Neural progenitor cell (in vitro differentiated cells): Measurements from ENCODE around the gene CHRM3. TPM values are rescaled to one million over a fixed set of nuclear protein-coding genes. Genes with fewer than 3 reads are reported as not detected.

Experiments
- DNase-seq: peaks from one replicate; pipeline ENCODE4 v3.0.0-alpha.2; 2016; ENCODE audit warnings: low spot score
- H2AFZ ChIP-seq: fragments of 200-600 bp; sonication (generic); replicated peaks from 2 replicates; pipeline ENCODE4 v1.6.1; 2016; ENCODE audit warnings: antibody characterized with exemption
- H3F3A ChIP-seq: fragments of 200-600 bp; sonication (generic); 2 replicates; pipeline ENCODE4 v1.6.1; 2016; ENCODE audit warnings: antibody characterized with exemption, low read depth
- H3K27ac ChIP-seq: fragments of 200-600 bp; sonication (generic); 2 replicates; pipeline ENCODE4 v1.5.1; 2016; ENCODE audit warnings: mild to moderate bottlenecking
- H3K27me3 ChIP-seq: fragments of 200-600 bp; sonication (generic); 2 replicates; pipeline ENCODE4 v1.6.1; 2016; ENCODE audit warnings: mild to moderate bottlenecking, moderate library complexity
- H3K36me3 ChIP-seq: fragments of 200-600 bp; sonication (generic); 2 replicates; pipeline ENCODE4 v1.5.1; 2016
- H3K4me1 ChIP-seq: fragments of 200-600 bp; sonication (generic); 2 replicates; pipeline ENCODE4 v1.6.1; 2016; ENCODE audit warnings: mixed run types
- H3K4me2 ChIP-seq: fragments of 200-600 bp; sonication (generic); 2 replicates; pipeline ENCODE4 v1.6.1; 2016
- H3K4me3 ChIP-seq: fragments of 200-600 bp; sonication (generic); 2 replicates; pipeline ENCODE4 v1.5.1; 2016
- H3K79me2 ChIP-seq: fragments of 200-600 bp; sonication (generic); 2 replicates; pipeline ENCODE4 v1.6.1; 2016; ENCODE audit warnings: low read depth
- H3K9ac ChIP-seq: fragments of 200-600 bp; sonication (generic); 2 replicates; pipeline ENCODE4 v1.6.1; 2016
- H3K9me3 ChIP-seq: fragments of 200-600 bp; sonication (generic); 2 replicates; pipeline ENCODE4 v1.5.1; 2016; ENCODE audit warnings: low read depth
- H4K20me1 ChIP-seq: fragments of 200-600 bp; sonication (generic); 2 replicates; pipeline ENCODE4 v1.6.1; 2016; ENCODE audit warnings: low read depth
- H3K27ac Mint-ChIP-seq: 3 replicates; pipeline ENCODE4 v1.8.0; 2021; ENCODE audit warnings: mixed read lengths
- H3K27me3 Mint-ChIP-seq: 2 replicates; pipeline ENCODE4 v1.8.0; 2022; ENCODE audit warnings: low read depth, mild to moderate bottlenecking, inconsistent platforms, moderate library complexity, mixed read lengths; ENCODE audit not compliant: insufficient read depth
- H3K36me3 Mint-ChIP-seq: 3 replicates; pipeline ENCODE4 v1.8.0; 2021; ENCODE audit warnings: mixed read lengths
- H3K4me1 Mint-ChIP-seq: 3 replicates; pipeline ENCODE4 v1.8.0; 2021; ENCODE audit warnings: mixed read lengths
- H3K4me3 Mint-ChIP-seq: 3 replicates; pipeline ENCODE4 v1.8.0; 2021; ENCODE audit warnings: mild to moderate bottlenecking, moderate library complexity, mixed read lengths
- H3K9me3 Mint-ChIP-seq: 3 replicates; pipeline ENCODE4 v1.8.0; 2020; ENCODE audit warnings: mixed read lengths
- EZH2 ChIP-seq: fragments of 200-600 bp; sonication (generic); IDR thresholded peaks from 2 replicates; pipeline ENCODE4 v1.6.1; 2017; ENCODE audit warnings: antibody characterized with exemption, mild to moderate bottlenecking, moderate library complexity
- EZH2phosphoT487 ChIP-seq: fragments of 200-600 bp; sonication (generic); IDR thresholded peaks from 2 replicates; pipeline ENCODE4 v1.6.1; 2017; ENCODE audit warnings: antibody characterized with exemption
- total RNA-seq: library from RNA; depleted of rRNA; stranded (reverse); fragments of >200 nt; gene quantifications from 2 replicates; pipeline ENCODE4 v1.2.3, GENCODE V29; 2015; ENCODE audit warnings: low replicate concordance
- TF ChIP-seq, protein P1 (sequence below): fragments of 200-600 bp; sonication (generic); IDR thresholded peaks from 2 replicates; pipeline ENCODE4 v1.5.1; 2017; ENCODE audit warnings: antibody characterized with exemption, mild to moderate bottlenecking

CHRM3 gene
- total RNA-seq, 1 donor from 2014 or later = 4.5 TPM

DNA sequence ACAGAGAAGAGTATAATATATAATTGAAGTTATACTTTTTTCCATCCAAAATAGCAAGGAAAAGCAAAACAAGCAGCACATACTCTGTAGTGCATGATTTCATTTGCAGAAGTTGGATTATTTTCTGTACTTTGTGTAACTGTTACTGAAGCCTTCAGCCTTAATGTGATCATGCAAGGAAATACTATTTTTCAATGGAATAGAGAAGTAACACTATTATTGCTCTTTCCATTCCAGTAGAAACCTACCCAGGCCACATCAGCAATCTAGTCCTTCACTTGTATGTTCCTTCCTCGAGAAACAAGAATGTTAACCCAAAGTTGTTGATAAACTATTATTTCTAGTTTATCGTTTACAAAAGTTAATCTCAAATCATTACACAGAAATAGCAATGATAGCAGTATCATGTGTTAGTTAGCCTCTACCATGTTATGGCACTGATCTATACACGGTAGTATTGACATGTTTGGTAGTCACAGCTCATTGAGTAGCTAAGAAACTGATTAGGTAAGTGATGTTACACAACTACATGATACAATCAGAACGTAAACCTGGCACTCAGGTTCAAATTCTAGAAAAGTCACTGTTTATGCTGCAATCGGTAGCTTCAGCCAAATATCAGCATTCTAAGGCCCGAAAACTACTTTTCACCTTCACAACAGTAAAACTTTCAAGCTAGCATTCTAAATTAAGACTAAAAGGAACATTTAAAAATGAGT is 37.6 kb upstream of the CHRM3 start:
- Histone ChIP-seq H4K20me1 (no peaks in the 10 kb centered on the region), H2AFZ (no peak overlapping the region), H3K9me3 (no peaks in the 10 kb centered on the region), H3K4me1 (no peaks in the 10 kb centered on the region), H3K79me2 (no peaks in the 10 kb centered on the region), H3K36me3 (no peaks in the 10 kb centered on the region), H3K4me3 (no peak overlapping the region), H3F3A (no peaks in the 10 kb centered on the region), H3K4me2 (no peak overlapping the region), H3K27me3 (no peaks in the 10 kb centered on the region), H3K27ac (no peak overlapping the region), H3K9ac (no peak overlapping the region)
- Mint-ChIP-seq H3K4me3 (no peak overlapping the region), H3K9me3 (no peaks in the 10 kb centered on the region), H3K4me1 (no peaks in the 10 kb centered on the region), H3K36me3 (no peaks in the 10 kb centered on the region), H3K27ac (no peak overlapping the region), H3K27me3 (peaks cover 2% of the 10 kb centered on the region)
- TF ChIP-seq EZH2 (no peak), EZH2phosphoT487 (no peak)
- TF ChIP-seq, protein P1, sequence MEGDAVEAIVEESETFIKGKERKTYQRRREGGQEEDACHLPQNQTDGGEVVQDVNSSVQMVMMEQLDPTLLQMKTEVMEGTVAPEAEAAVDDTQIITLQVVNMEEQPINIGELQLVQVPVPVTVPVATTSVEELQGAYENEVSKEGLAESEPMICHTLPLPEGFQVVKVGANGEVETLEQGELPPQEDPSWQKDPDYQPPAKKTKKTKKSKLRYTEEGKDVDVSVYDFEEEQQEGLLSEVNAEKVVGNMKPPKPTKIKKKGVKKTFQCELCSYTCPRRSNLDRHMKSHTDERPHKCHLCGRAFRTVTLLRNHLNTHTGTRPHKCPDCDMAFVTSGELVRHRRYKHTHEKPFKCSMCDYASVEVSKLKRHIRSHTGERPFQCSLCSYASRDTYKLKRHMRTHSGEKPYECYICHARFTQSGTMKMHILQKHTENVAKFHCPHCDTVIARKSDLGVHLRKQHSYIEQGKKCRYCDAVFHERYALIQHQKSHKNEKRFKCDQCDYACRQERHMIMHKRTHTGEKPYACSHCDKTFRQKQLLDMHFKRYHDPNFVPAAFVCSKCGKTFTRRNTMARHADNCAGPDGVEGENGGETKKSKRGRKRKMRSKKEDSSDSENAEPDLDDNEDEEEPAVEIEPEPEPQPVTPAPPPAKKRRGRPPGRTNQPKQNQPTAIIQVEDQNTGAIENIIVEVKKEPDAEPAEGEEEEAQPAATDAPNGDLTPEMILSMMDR = no peak
- no peak for DNase-seq

DNA sequence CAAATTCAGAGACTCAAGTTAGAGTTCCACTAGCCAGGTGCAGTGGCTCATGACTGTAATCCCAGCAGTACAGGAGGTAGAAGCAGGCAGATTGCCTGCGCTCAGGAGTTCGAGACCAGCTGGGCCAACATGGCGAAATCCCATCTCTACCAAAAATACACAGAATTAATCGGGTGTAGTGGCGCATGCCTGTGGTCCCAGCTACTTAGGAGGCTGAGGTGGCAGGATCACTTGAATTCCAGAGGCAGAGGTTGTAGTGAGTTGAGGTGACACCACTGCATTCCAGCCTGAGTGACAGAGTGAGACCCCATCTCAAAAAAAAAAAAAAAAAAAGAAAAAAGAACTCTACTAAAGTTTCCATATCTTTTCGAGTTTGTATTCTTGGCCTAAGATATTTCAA is 36.7 kb upstream of the CHRM3 start:
- Histone ChIP-seq H3K4me3 (no peak overlapping the region), H3K4me2 (no peak overlapping the region), H3K79me2 (no peaks in the 10 kb centered on the region), H3K9ac (no peak overlapping the region), H4K20me1 (no peaks in the 10 kb centered on the region), H3K27me3 (no peaks in the 10 kb centered on the region), H3K4me1 (no peaks in the 10 kb centered on the region), H3F3A (no peaks in the 10 kb centered on the region), H2AFZ (no peak overlapping the region), H3K27ac (no peak overlapping the region), H3K9me3 (no peaks in the 10 kb centered on the region), H3K36me3 (no peaks in the 10 kb centered on the region)
- no peak overlapping the region for H3K4me3 Mint-ChIP-seq
- no peak for DNase-seq
- no peaks in the 10 kb centered on the region for H3K4me1 Mint-ChIP-seq
- no peak for TF ChIP-seq EZH2
- TF ChIP-seq, protein P1 = no peak
- no peak for TF ChIP-seq EZH2phosphoT487
- H3K27me3 Mint-ChIP-seq = peaks cover 2% of the 10 kb centered on the region
- H3K9me3 Mint-ChIP-seq = no peaks in the 10 kb centered on the region
- H3K27ac Mint-ChIP-seq = no peak overlapping the region
- H3K36me3 Mint-ChIP-seq = no peaks in the 10 kb centered on the region

DNA sequence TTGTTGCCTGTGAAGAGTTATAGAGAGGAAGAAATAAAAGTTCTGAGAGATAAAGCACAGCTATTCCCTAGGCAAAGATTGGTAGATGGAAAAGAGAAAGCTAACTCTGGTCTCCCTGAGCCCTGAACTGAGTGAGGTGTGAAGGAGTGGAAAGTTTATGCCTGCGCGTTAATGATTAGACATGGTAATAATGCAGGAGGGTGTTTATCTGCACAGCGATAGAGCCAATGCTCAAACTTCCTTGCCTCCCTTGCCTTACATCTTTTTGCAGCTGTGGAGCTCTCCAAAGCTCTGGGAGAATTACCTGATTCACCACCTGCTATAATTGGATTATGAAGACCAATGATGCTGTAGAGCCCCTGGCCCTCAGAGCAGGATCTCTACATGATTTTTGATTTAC is 32.8 kb upstream of the CHRM3 start:
- no peak for DNase-seq
- H3K27ac ChIP-seq = no peak overlapping the region
- no peaks in the 10 kb centered on the region for H3K79me2 ChIP-seq
- Mint-ChIP-seq H3K4me3 (no peak overlapping the region), H3K4me1 (no peaks in the 10 kb centered on the region), H3K27me3 (no peaks in the 10 kb centered on the region), H3K27ac (no peak overlapping the region), H3K36me3 (no peaks in the 10 kb centered on the region), H3K9me3 (no peaks in the 10 kb centered on the region)
- H3K27me3 ChIP-seq = no peaks in the 10 kb centered on the region
- H4K20me1 ChIP-seq = no peaks in the 10 kb centered on the region
- H3F3A ChIP-seq = no peaks in the 10 kb centered on the region
- no peaks in the 10 kb centered on the region for H3K9me3 ChIP-seq
- no peak for TF ChIP-seq EZH2
- no peak for TF ChIP-seq EZH2phosphoT487
- TF ChIP-seq, protein P1 = no peak
- H3K4me1 ChIP-seq = no peaks in the 10 kb centered on the region
- H3K9ac ChIP-seq = no peak overlapping the region
- no peak overlapping the region for H2AFZ ChIP-seq
- no peak overlapping the region for H3K4me2 ChIP-seq
- no peaks in the 10 kb centered on the region for H3K36me3 ChIP-seq
- H3K4me3 ChIP-seq = no peak overlapping the region
